PC-9 (cell line): ENCODE data around the gene TRIM26. TPM values are rescaled to one million over a fixed set of nuclear protein-coding genes. Genes with fewer than 3 reads are reported as not detected.

Source experiments
- BruUV-seq: library from RNA; stranded (reverse); fragments of 400-500 nt; replicated peaks from 2 replicates; lab custom pipeline; 2021; lab: Mats Ljungman, UMichigan
- CTCF ChIA-PET: fragments of 300-600 bp; sonication (Branson Sonifier 250); formaldehyde crosslinking; loops from one replicate; lab custom pipeline; 2022; ENCODE audit warnings: antibody characterized with exemption; lab: Charles Lee
- POLR2A ChIA-PET: fragments of 300-600 bp; sonication (Branson Sonifier 250); formaldehyde crosslinking; loops from one replicate; lab custom pipeline; 2022; ENCODE audit warnings: antibody characterized with exemption; ENCODE audit not compliant: unreplicated experiment; lab: Charles Lee
- DNase-seq, 2 experiments: peaks; one replicate each; pipeline versions ENCODE4 v3.0.0 to v3.0.0-alpha.2; 2015 to 2022; ENCODE audit warnings: mixed read lengths in 1 of 2
- H2AFZ ChIP-seq: fragments of 200-600 bp; sonication (generic); 2 replicates; pipeline ENCODE4 v1.8.1; 2017; ENCODE audit warnings: antibody characterized with exemption
- H3F3A ChIP-seq: fragments of 200-600 bp; sonication (generic); 2 replicates; pipeline ENCODE4 v1.8.1; 2017; ENCODE audit warnings: antibody characterized with exemption, mild to moderate bottlenecking, low read depth; ENCODE audit not compliant: insufficient read depth
- H3K27ac ChIP-seq: fragments of 200-600 bp; sonication (generic); 2 replicates; pipeline ENCODE4 v1.6.1; 2016; ENCODE audit warnings: mixed run types
- H3K27me3 ChIP-seq: fragments of 200-600 bp; sonication (generic); 2 replicates; pipeline ENCODE4 v1.6.1; 2016; ENCODE audit warnings: low read depth, mixed run types; ENCODE audit not compliant: insufficient read depth
- H3K36me3 ChIP-seq: fragments of 200-600 bp; sonication (generic); 2 replicates; pipeline ENCODE4 v1.6.1; 2016; ENCODE audit warnings: low read depth, mixed run types
- H3K4me1 ChIP-seq: fragments of 200-600 bp; sonication (generic); replicated peaks from 2 replicates; pipeline ENCODE4 v1.6.1; 2016; ENCODE audit warnings: mixed run types; ENCODE audit not compliant: insufficient read depth
- H3K4me2 ChIP-seq: fragments of 200-600 bp; sonication (generic); 2 replicates; pipeline ENCODE4 v1.6.1; 2017; ENCODE audit warnings: mixed run types
- H3K4me3 ChIP-seq: fragments of 200-600 bp; sonication (generic); 2 replicates; pipeline ENCODE4 v1.6.1; 2016; ENCODE audit warnings: mixed run types
- H3K79me2 ChIP-seq: fragments of 200-600 bp; sonication (generic); 2 replicates; pipeline ENCODE4 v1.6.1; 2017; ENCODE audit warnings: low read depth, mixed run types
- H3K9me2 ChIP-seq: fragments of 200-600 bp; sonication (generic); 2 replicates; pipeline ENCODE4 v1.8.1; 2017; ENCODE audit warnings: mild to moderate bottlenecking; ENCODE audit not compliant: insufficient read depth
- H3K9me3 ChIP-seq: fragments of 200-600 bp; sonication (generic); 2 replicates; pipeline ENCODE4 v1.8.1; 2016; ENCODE audit warnings: low read depth; ENCODE audit not compliant: insufficient read depth
- H4K20me1 ChIP-seq: fragments of 200-600 bp; sonication (generic); 2 replicates; pipeline ENCODE4 v1.8.1; 2017; ENCODE audit not compliant: insufficient read depth
- EZH2 ChIP-seq: fragments of 200-600 bp; sonication (generic); IDR thresholded peaks from 2 replicates; pipeline ENCODE4 v1.8.0; 2017; ENCODE audit warnings: antibody characterized with exemption, low read depth
- intact Hi-C: fragments of 100-400 bp; cut with micrococcal nuclease; formaldehyde crosslinking; loops from one replicate; pipeline ENCODE4 v1.10.0; 2022; ENCODE audit not compliant: unreplicated experiment
- total RNA-seq: library from RNA; stranded (reverse); gene quantifications from 2 replicates; pipeline ENCODE4 v1.2.3, GENCODE V29; 2021
- TF ChIP-seq, protein P1 (sequence below): fragments of 200-600 bp; sonication (generic); conservative IDR thresholded peaks from 2 replicates; pipeline ENCODE4 v1.6.1; 2017; ENCODE audit warnings: mixed run types, antibody characterized with exemption, mild to moderate bottlenecking, moderate library complexity

Gene TRIM26
- total RNA-seq, 1 experiment from 2014 or later = 53.9 TPM

DNA sequence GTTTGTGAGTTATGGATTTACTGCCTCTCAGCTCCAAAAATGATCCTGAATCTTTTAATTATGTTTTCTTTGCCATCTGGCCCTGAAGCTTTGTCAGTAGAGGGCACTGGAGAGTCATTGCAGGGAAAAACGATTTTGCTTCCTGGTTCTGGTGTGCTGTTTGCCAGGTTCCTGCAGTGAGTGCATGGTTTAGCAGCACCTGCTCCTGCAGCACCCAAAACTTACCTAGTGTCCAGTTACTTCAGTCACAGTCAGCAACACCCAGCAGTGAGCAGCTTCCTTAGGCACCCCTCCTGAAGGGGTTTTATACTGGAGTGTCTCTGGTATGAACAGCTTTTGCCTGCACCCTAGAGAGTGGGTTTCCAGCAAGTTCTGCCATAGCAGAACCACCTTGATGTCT, 6.0 kb upstream of the TRIM26 start:
- H3K4me3 ChIP-seq = no peak overlapping the region
- DNase-seq = peak; percentile 59 to 63
- H3K9me2 ChIP-seq = no peaks in the 10 kb centered on the region
- no peak overlapping the region for H3K4me2 ChIP-seq
- intact Hi-C loops = loop anchor here (1.0 kb wide), 2 partner anchors 178 to 234 kb away; no protein-coding TSS in a partner anchor
- H3K9me3 ChIP-seq = peaks cover 8% of the 10 kb centered on the region
- H4K20me1 ChIP-seq = no peaks in the 10 kb centered on the region
- H2AFZ ChIP-seq = no peak overlapping the region
- CTCF ChIA-PET = interaction anchor here (0.6 kb wide), 2 partner anchors 104 to 405 kb away, joined by 3 read pairs; no protein-coding TSS in a partner anchor
- H3K27ac ChIP-seq = no peak overlapping the region
- H3K79me2 ChIP-seq = no peaks in the 10 kb centered on the region
- H3K27me3 ChIP-seq = no peaks in the 10 kb centered on the region
- no peaks in the 10 kb centered on the region for H3K36me3 ChIP-seq
- no peaks in the 10 kb centered on the region for H3F3A ChIP-seq
- POLR2A ChIA-PET = interaction anchor here (0.6 to 0.7 kb wide), 3 partner anchors 117 to 1816 kb away, joined by 3 read pairs; no protein-coding TSS in a partner anchor
- no TSS peak for BruUV-seq
- H3K4me1 ChIP-seq = no peaks in the 10 kb centered on the region
- TF ChIP-seq EZH2 = no peak
- TF ChIP-seq, protein P1, sequence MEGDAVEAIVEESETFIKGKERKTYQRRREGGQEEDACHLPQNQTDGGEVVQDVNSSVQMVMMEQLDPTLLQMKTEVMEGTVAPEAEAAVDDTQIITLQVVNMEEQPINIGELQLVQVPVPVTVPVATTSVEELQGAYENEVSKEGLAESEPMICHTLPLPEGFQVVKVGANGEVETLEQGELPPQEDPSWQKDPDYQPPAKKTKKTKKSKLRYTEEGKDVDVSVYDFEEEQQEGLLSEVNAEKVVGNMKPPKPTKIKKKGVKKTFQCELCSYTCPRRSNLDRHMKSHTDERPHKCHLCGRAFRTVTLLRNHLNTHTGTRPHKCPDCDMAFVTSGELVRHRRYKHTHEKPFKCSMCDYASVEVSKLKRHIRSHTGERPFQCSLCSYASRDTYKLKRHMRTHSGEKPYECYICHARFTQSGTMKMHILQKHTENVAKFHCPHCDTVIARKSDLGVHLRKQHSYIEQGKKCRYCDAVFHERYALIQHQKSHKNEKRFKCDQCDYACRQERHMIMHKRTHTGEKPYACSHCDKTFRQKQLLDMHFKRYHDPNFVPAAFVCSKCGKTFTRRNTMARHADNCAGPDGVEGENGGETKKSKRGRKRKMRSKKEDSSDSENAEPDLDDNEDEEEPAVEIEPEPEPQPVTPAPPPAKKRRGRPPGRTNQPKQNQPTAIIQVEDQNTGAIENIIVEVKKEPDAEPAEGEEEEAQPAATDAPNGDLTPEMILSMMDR = peak; percentile 76

DNA sequence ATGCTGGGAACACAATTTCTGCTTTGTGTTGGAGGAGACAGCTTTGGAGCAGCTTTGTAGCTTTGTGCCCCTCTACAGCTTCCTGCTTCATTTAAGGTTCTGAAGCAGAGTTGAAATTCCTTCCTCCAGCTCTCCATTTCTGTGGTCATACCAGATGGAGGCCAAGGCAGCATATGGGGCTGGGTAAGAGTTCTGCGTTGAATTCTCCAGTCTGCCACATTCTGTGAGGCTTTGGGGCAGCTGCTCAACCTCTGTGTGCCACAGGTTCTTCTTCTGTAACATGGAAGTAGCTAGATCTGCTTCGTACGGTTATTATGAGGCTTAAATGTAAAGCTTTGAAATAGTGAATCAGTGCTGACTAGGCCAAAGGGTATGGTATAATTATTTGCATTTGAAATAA, 2.9 kb upstream of the TRIM26 start:
- Histone ChIP-seq H3K4me2 (no peak overlapping the region), H3K27me3 (no peaks in the 10 kb centered on the region), H2AFZ (no peak overlapping the region), H3K79me2 (peaks cover 16% of the 10 kb centered on the region), H3K27ac (no peak overlapping the region), H3K9me2 (no peaks in the 10 kb centered on the region), H4K20me1 (peaks cover 15% of the 10 kb centered on the region), H3K9me3 (no peaks in the 10 kb centered on the region), H3K4me1 (peaks cover 14% of the 10 kb centered on the region), H3F3A (peaks cover 14% of the 10 kb centered on the region), H3K4me3 (no peak overlapping the region), H3K36me3 (no peaks in the 10 kb centered on the region)
- no peak for DNase-seq
- no TSS peak for BruUV-seq
- ChIA-PET POLR2A (interaction anchor here (0.6 kb wide), 1 partner anchor 1346 kb away, joined by 36 read pairs; no protein-coding TSS in a partner anchor), CTCF (no interaction called here)
- TF ChIP-seq, protein P1 = no peak
- TF ChIP-seq EZH2 = no peak
- intact Hi-C loops = no loop called here

DNA sequence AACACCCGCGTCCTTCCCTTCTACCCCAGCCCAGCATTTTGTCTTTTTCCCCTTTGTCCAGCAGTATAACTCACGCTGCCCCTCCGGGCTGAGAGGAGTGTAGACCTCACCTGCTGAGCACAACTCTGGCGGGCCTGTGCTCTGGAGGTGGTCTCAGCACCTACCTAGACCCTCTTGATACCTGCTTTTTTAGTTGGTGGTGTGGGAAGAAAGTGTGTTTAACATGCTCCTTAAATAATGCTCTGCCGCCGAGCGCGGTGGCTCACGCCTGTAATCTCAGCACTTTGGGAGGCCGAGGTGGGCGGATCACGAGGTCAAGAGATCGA, 1.4 kb upstream of the TRIM26 start:
- peak overlapping the region; percentile 95 for H3K4me3 ChIP-seq
- no peak for TF ChIP-seq EZH2
- TF ChIP-seq, protein P1 = no peak
- H3K4me1 ChIP-seq = peaks cover 22% of the 10 kb centered on the region
- POLR2A ChIA-PET = interaction anchor here (0.6 kb wide), 2 partner anchors 582 to 926 kb away, joined by 3 to 8 read pairs; no protein-coding TSS in a partner anchor
- intact Hi-C loops = loop anchor here (5.0 kb wide), 1 partner anchor 113 kb away; the partner anchor contains the start of gene TRIM39
- DNase-seq = no peak
- H3K27ac ChIP-seq = no peak overlapping the region
- no peaks in the 10 kb centered on the region for H3K9me2 ChIP-seq
- no peaks in the 10 kb centered on the region for H3K27me3 ChIP-seq
- CTCF ChIA-PET = no interaction called here
- BruUV-seq = TSS peak; percentile 67
- H4K20me1 ChIP-seq = peaks cover 16% of the 10 kb centered on the region
- H3K36me3 ChIP-seq = 0 out of 2 replicates have a peak, but pooled peaks cover 4% of the 10 kb centered on the region
- H2AFZ ChIP-seq = peak overlapping the region; percentile 95; the same call in 1 of the 2 replicates
- no peaks in the 10 kb centered on the region for H3K9me3 ChIP-seq
- peaks cover 30% of the 10 kb centered on the region for H3K79me2 ChIP-seq
- peak overlapping the region; percentile 84 for H3K4me2 ChIP-seq
- peaks cover 14% of the 10 kb centered on the region for H3F3A ChIP-seq
